ENCODE data around the gene CD53.

- TF ChIP-seq CTCF (IDR thresholded peaks at IDR 0.05; ENCODE audit: poor library complexity): no peak
- TF ChIP-seq EZH2 (IDR thresholded peaks at IDR 0.05; ENCODE audit: borderline replicate concordance): no peak
Measured at GRCh38 chr1:110864287-110864686, 8.7 kb upstream of the CD53 start.
